Epithelial cell of proximal tubule (primary cell): ENCODE data around the gene EXOC7. TPM values are rescaled to one million over a fixed set of nuclear protein-coding genes. Genes with fewer than 3 reads are reported as not detected.

ENCODE experiments used
- DNase-seq: peaks from one replicate; pipeline ENCODE4 v3.0.0-alpha.2; 2011; ENCODE audit warnings: low read depth
- H3K4me3 ChIP-seq: 2 replicates; pipeline ENCODE4 v1.5.1; 2011; ENCODE audit warnings: low read depth, mild to moderate bottlenecking, low read length
- CTCF ChIP-seq: conservative IDR thresholded peaks from 2 replicates; pipeline ENCODE4 v1.5.1; 2012; ENCODE audit warnings: low read depth, mild to moderate bottlenecking, low read length
- total RNA-seq: library from RNA; depleted of rRNA; stranded (reverse); fragments of >200 nt; gene quantifications from 2 replicates; pipeline ENCODE4 v1.2.3, GENCODE V29; 2015

Gene EXOC7
- total RNA-seq, 1 donor from 2014 or later, result 39.6 TPM

- no peak overlapping the region for H3K4me3 ChIP-seq
- DNase-seq, result no peak
- no peak for TF ChIP-seq CTCF
Observed at GRCh38 chr17:76123749-76124581, 20.4 kb upstream of the EXOC7 start.

GRCh38 chr17:76123191-76123499 lies 19.6 kb upstream of the EXOC7 start:
- no peak for DNase-seq
- no peak overlapping the region for H3K4me3 ChIP-seq
- TF ChIP-seq CTCF, result no peak

- TF ChIP-seq CTCF, result no peak
- no peak overlapping the region for H3K4me3 ChIP-seq
- DNase-seq, result no peak
Observed at GRCh38 chr17:76122431-76123190, 19.0 kb upstream of the EXOC7 start.

- no peak for DNase-seq
- peak overlapping the region; percentile 33 for H3K4me3 ChIP-seq
- no peak for TF ChIP-seq CTCF
Observed at GRCh38 chr17:76121932-76122430, 18.4 kb upstream of the EXOC7 start.

- no peak for DNase-seq
- TF ChIP-seq CTCF, result no peak
- no peak overlapping the region for H3K4me3 ChIP-seq
Observed at GRCh38 chr17:76120658-76121008, 17.0 kb upstream of the EXOC7 start.

GRCh38 chr17:76119409-76120371 lies 16.1 kb upstream of the EXOC7 start:
- no peak overlapping the region for H3K4me3 ChIP-seq
- no peak for TF ChIP-seq CTCF
- no peak for DNase-seq
